UCSD-AML1 (cell line): ENCODE results near the gene PDE11A.

Experiments used
- DNase-seq: peaks from one replicate; lab custom pipeline; 2025; ENCODE audit not compliant: unreplicated experiment; lab: John Stamatoyannopoulos, UW

The PDE11A gene

GRCh38 chr2:177675350-177675821 is 397.2 kb downstream of the PDE11A start:
- no peak for DNase-seq

DNA sequence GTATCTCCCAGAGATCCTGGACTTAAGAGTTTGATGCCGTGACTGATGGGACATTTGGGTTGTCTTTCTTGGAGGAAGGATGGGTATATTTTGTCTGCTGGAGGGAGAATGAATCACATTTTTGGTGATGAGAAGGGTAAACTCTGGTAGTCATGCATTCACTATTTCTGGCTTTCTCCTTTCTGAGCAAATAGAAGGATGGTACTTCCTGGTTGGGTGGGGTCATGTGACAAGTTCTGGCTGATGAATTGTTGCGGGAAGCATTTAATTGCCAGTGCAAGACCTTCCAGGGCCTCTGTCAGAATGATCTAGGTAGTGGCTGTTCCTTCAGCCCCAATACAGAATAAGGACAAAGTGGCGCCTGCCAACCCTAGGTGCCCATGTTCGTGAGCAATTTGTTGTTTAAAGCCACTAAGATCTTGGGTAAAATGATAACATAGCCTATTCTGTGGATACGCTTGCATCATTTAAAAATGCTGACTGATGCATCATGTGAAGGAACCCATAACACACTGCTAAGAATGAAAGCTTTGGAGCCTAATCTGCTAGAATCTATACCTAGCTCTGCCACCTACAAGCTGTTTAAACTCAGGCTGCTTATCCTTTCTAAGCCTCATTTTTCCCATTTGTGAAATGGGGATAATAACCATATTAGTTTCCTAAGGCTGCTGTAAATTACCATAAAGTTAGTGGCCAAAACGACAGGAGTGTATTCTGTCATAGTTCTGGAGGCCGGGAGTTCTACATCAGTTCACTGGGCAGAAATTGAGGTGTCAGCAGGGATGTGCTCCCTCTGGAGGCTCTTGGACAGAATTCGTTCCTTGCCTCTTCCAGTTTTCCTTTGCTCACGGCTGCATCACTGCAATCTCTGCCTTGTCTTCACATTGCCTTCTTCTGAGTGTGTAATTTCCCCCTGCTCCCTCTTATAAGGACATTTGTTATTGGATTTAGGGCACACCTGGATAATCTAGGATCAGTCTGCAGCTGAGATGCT is 398.7 kb downstream of the PDE11A start:
- no peak for DNase-seq

DNA sequence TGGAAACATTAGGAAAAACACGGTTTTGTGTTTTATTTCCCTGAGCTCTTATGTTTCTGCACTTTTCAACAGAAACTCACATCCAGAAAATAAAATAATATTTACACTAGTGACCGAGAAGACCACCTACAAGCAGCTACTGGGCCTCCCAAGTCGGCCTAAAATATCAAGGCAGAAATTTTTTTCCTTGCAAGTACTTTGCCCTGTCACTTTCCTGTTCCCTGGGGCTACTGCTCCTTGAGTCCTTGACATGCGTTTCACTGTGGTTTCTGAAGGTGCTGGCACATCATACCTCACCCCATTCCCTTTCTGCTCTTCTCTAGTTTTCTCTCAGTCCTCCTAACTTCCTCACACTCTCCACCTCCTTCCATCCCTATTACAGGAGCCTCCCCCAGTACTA is 400.9 kb downstream of the PDE11A start:
- DNase-seq = no peak

DNA sequence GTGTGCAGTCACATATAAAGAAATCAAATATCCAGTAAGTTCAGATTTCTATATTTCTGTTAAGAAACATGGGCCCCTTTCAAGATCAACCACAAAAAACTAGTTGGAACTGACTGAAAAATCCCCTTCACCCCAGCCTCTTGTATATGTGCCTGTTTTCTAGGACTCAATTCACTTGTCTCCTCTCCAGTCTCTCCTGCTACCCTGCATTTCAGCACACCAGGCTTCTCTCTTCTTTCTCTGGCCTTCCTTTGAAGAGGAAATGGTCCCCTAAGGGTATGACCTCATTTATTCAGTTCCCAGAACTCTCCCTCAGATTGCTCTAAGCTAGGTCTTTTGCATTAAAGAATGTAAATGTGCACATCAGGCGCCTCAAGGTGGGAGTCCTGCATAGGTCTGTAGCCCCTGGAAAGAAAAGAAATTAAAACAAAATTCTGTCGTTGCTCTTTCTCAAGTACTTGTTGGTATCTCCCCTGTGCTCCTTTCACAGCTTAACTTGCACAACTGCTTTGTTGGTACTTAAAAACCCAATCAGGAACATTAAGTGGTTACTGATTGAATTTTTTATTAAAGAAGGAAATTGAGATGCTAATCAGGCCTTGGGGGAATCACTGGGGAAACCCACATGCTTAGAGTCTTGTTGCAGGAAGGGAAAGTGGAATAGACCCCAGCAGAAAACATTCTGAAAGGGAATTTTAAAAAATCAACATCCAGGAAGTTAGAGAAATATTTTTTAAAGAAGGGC is 401.6 kb downstream of the PDE11A start:
- DNase-seq = no peak

DNA sequence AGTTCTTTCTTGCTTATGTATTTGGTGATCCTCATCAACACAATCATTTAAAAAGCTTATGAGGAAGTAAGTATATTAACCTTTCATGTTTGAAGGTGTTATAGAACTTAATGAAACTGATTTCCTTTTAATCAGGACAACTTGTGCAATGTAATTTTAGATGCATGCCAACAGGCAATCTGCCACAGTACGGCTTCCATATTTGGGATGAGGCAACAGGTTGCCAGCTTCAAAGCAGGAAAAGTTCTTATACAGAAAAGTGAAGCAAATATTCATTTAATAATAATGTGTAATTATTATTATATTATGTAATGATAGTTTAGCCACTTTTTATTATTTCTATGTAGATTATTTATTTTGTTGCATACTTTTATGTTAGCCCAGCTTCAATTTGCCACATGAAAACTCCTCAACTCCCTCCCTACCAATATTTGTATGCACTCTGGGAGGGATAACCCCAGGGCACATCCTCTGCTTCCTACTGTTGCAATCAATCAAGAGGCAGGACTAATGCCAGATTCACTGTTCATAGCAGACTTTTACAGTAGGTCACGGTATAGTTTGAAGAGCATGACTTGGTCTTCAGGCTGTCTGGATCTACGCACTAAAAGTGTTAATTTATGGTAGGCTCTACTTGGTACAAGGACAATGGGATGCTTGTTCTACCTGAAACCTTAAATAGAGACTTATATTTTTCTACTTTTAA is 402.8 kb downstream of the PDE11A start:
- DNase-seq = no peak

- DNase-seq = no peak
Observed at GRCh38 chr2:177669201-177669600, 403.4 kb downstream of the PDE11A start.

DNA sequence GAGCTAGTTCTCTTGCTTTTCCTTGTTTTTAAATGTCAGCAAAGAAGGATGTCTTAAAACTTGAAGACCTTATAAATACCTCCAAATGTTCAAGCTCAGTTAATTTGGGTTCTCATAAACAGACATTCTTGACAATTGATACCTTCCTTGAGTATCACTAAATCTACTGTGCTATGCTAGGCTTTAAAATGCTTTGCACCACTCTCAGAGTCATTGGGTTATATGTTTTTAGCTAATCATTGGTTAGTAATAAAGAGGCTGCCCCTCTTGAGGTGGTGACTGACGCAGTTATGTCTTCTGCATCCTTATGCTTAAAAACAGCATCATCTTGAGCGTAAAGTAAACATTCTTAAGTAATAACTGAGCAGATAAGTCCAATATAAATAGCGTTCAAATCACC is 404.0 kb downstream of the PDE11A start:
- DNase-seq = no peak

- no peak for DNase-seq
Observed at GRCh38 chr2:177667626-177668025, 405.0 kb downstream of the PDE11A start.

DNA sequence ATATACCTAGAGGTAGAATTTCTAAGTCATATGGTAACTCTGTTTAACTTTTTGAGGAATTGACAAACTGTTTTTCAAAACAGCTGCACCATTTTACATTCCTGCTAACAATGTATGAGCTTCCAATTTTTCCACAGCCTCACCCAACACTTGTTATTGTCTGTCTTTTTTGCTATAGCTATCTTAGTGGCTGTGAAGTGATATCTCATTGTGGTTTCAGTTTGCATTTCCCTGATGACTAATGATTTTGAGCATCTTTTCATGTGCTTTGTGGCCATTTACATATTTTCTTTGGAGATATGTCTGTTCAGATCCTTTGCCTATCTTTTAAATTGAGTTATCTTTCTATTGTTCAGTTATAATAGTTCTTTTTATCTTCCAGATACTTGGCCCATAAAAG is 406.2 kb downstream of the PDE11A start:
- DNase-seq = no peak

- DNase-seq = no peak
Observed at GRCh38 chr2:177665948-177666347, 406.6 kb downstream of the PDE11A start.

DNA sequence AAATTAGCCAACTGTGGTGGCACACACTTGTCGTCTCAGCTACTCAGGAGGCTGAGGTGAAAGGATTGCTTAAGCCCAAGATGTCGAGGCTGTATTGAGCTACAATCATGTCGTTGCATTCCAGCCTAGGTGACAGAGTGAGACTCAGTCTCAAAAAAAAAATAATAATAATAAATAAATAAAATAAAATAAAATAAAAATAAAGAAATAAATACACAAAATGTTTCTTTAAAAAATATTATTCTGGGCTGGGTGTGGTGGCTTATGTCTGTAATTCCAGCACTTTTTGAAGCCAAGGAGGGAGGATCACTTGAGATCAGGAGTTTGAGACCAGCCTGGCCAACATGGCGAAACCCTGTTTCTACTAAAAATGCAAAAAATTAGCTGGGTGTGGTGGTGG is 407.2 kb downstream of the PDE11A start:
- no peak for DNase-seq

- no peak for DNase-seq
Observed at GRCh38 chr2:177662895-177663294, 409.7 kb downstream of the PDE11A start.

DNA sequence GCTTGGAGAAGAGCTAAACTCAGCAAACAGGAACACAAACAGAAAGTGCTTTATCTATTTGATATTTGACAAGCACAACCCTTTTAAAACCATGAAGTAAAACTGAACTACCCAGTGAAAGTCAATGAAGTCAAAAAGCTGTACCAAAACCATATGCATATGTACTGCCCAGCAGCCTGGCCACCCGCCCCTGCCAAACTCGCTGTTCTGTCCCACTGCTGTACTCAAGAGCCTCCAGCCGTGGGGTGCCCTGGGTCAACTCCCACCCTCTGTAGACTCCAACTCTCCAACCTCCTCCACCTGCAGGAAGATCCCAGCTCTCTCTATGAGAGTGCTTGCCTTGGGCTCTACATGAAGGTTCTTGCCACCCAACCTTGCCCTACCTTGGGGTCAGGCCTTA is 411.8 kb downstream of the PDE11A start:
- no peak for DNase-seq

GRCh38 chr2:177658309-177658708 is 414.3 kb downstream of the PDE11A start:
- no peak for DNase-seq

GRCh38 chr2:177651833-177652232 is 420.7 kb downstream of the PDE11A start:
- no peak for DNase-seq

- DNase-seq = no peak
Observed at GRCh38 chr2:177649568-177650518, 422.7 kb downstream of the PDE11A start.

- DNase-seq = no peak
Observed at GRCh38 chr2:177646791-177647190, 425.8 kb downstream of the PDE11A start.

- no peak for DNase-seq
Observed at GRCh38 chr2:177646241-177646640, 426.3 kb downstream of the PDE11A start.

DNA sequence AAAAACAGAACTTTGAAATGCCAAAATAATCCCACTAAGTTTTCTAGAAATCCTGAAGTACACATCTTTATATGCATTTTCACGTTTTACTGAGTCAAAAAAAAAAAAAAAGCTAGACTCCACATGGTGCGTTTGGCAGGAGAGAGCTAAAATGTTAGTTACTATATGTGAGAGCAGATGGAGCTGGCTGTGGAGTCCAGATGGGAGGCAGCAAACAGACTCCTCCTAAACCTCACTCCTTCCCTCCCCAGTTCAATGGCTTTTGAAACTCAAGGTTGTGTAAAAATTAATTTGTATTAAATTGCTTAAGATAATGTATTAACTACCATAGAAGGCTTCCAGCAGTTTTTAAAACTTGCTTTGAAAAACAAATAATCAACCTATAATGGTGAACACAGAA is 431.2 kb downstream of the PDE11A start:
- DNase-seq = no peak

DNA sequence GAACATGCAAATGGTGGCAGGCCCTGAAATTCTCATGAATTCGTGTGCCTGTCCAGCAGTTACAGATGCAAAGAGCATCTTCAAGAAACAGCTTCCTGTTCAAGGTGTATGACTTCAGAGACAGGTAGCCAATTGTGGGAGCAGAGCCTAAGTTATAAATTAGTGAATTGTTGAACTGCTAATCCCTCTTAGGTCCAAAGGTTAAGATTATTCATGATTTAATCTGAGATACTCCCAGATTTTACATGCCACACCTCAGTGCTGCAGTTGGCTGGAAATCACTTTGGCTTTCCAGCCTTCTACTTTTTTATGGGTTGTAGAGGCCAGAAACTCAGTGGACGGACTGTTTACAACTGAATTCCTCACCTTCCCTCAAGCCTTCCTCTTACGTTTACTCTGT is 432.2 kb downstream of the PDE11A start:
- no peak for DNase-seq
